GM18907 (cell line): ENCODE measurements around the gene SORBS2.

Experiments used
- ATAC-seq: cut with Tn5 transposase; IDR thresholded peaks from one replicate; pipeline ENCODE4 v1.9.1; 2021; ENCODE audit warnings: mild to moderate bottlenecking, moderate library complexity; ENCODE audit not compliant: unreplicated experiment

SORBS2 gene

DNA sequence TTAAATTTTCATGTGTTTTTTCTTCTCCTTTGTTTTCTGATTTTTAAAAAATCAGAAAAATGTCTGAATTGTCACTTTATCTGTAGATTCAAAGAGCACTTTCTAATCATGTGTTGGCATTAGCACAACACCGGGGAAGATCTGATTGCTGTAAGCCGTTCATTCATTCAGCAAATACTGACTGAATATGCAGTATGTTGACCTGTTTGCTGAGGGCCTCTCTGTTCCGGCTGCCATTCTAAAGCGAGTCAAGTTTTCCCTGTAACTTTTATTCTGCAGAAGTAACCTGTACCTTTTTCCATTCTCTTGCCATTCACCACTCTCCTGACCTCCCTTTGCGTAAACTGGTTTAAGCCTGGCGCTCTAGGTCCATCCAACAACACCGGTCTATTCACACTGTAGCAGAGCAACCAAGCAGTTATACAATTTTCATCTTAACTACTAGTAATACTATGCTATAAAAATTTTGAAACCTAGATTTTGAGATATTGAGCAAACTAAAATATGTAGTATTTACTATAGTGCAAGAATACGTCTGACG is 6.7 kb downstream of the SORBS2 start:
- ATAC-seq, result no peak

DNA sequence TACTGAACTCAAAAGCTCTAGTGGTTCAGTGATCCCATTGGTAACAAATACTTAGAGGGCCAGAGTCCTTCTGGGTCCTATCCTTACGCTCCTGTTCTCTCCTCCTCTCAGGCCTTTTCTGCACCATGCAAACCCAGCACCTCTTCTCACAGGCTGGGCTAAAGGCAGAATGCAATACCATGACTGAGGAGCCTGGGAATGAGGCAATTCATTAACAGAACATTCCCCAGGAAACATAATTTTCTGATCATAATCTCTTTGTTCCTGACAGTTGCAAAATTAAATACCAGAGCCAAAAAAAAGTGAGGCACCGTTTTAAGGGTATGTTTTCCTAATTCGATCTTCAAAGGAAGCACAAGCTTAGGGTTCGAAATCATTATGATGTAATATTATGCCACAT is 9.0 kb downstream of the SORBS2 start:
- ATAC-seq, result no peak

DNA sequence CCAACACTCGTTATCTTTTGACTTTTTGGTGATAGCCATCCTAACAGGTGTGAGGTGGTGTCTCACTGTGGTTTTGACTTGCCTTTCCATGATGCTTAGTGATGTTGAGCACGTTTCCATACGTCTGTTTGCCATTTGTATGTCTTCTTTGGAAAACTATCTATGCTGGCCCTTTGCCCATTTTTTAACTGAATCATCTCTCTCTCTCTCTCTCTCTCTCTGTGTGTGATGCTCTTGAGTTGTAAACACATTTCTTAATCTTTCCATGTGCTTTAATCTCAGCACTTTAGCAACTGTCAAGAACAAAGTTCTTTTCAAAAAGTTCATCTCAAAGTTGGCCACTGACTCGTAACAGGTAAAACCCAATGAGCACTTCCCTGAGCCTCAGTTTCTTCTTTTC is 10.5 kb downstream of the SORBS2 start:
- no peak for ATAC-seq

DNA sequence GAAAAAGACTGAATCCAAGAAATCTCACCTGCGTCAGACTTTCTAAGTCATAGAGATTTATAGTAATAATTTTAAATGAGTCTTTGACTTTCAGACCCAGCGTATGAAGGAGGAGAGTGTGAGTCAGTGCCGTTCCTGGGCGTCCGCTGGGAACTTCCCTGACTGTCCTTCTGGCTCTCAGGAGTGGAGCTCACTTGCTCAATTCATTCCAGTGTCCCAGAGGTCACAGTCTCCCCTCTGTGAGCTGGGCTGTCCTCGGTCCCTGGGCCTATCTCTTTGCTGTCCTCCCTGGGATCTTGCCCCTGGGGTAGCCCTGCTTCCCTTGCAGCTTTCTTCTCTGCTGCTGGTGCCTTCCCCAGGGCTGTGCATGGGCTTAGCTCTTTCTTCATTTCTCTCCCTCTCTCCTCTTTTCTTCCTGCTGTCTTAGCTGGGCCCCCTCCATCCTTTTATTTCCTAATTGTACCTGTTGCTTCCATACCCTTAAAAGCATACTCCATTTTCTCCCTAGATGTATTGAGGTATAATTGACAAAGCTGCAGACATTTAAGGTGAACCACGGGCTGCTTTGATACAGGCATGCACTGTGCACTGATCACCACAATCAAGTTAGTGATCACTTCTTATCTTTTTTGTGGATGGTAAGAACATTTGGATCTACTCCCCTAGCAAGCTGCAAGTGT is 11.6 kb downstream of the SORBS2 start:
- ATAC-seq, result no peak

DNA sequence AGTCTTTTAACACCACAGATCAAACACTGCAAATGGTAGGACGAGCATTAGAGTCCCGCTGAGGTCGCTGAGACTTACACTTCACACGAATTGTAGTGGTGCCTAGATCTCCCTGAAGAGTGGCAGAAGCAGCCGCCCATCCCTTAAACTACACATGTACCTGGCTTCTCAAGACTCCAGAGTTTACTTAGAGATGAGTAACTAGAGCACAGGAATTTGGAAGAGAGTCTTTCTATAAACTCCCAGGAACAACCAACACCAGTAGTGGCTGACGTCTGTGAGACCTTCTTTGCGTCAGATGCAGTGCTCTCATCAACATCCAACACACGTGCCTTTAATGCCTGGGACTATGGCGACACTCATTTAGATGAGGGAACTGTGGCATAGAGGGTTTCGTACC is 12.6 kb downstream of the SORBS2 start:
- ATAC-seq, result no peak

DNA sequence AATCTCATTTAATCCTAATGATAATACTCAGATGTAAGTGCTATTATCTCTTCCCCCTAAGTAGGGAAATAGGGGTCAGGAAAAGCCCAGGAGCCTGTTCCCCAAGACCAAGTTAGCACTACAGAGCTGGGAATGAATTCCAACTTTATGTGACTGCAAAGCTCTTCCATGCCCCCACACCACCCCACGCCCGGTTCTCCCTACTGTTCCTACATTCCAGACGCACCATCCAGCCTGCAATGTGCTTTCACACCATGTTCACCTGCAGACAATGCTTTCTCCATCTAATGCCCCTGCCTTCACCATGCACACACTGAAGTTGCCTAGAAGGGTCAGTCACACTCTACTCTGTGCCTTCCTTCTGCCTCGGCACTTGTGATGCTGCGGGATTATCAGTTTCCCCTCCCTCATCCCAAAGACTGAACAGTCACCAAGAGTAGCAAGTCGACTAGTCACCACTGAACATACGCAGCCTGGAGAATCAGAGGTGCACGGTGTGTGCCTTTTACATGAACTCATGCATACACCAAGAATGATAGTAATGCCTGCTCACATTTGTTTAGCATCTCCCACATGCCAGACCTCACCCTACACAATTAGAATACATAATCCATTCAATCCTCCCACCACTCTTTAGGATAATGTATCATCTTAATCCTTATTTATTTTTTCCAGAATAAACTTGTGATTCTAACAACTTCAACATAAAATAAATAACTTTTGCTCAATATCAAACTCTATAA is 14.2 kb downstream of the SORBS2 start:
- ATAC-seq, result no peak

DNA sequence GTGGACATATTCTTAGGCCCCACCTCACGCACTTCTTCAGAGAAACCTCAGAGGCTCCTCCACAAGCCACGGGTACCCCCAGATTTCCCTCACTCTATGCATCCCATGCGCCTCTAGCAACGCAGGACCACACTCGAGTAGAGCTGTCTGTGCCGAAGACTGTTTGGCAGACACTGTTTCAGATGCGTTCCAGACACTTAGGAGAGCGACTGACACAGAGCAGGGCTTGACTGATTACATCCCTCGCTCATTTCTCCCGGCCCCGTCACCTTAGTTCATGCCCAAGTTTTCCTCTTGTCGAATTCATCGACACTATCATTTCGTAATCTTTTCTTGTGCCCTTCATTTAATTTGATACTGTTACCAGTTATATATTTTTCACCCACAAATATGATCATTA is 15.0 kb downstream of the SORBS2 start:
- no peak for ATAC-seq

DNA sequence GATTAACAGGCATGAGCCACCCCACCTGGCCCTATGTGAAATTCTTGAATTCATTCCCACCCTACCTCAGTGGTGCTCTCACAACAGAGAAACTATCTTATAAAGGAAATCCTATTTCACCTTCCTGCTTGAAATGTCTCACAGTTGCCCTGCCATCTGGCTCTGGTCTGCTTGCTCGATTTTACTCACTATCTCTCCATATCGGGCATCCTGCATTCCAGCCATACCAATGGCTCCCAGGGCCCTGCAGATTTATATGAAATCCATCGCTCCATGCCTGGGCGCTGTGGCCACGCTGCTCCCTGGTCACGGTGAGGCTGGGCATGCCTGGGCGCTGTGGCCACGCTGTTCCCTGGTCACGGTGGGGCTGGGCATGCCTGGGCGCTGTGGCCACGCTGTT is 15.8 kb downstream of the SORBS2 start:
- no peak for ATAC-seq

DNA sequence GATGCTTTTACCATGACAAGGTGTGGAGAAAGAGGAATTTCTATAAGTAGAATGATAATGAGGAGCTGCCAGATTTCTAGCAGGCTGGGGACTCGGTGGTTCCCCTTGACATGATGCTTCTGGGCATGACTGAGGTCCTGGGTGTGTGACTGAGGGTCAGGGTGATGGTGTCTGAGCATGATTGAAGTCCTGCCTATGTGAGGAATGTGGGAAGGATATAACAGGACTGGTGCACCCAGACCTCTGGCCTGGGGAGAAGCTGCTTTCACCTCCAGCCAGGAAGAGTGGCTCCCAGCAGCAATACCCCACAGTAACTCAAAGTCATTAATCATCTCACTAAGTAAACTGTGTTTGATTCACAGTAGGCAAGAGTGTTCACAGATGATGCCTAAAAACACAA is 17.4 kb downstream of the SORBS2 start:
- no peak for ATAC-seq

DNA sequence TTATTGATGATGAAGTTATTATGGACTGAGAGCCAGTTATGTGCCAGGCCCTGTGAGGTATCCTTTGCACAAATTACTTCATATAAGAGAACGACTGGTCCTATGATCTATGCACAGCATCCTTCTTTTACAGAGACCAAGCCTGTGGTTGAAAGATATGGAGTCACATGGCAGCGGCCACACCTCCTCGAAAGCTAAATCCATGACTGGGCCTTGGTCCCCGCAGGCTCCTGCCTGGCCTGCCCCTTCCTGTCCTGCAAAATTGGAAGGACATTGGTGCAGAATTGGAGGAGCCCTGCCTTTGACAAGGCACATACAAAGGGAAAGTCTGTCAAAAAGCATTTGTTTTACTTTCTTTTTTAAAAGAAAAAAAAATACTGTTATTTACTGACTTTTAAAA is 18.3 kb downstream of the SORBS2 start:
- ATAC-seq, result no peak

DNA sequence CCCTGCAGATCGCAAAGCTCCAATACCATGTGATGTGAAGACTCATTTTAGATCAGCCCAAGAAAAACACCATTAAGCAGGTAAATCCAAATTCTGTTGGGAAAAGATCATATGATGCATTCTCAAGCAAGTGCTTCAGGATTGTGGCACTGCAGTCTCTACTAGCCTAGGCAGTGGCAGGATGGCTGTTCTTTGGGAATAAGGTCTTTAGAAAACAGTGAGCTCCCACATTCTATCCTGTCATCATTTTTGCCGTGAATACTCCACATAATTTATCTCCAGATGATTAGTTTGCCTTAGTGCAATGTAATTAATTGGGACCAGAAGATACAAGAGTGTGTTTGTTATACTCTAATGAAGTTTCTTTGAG is 18.9 kb downstream of the SORBS2 start:
- no peak for ATAC-seq

DNA sequence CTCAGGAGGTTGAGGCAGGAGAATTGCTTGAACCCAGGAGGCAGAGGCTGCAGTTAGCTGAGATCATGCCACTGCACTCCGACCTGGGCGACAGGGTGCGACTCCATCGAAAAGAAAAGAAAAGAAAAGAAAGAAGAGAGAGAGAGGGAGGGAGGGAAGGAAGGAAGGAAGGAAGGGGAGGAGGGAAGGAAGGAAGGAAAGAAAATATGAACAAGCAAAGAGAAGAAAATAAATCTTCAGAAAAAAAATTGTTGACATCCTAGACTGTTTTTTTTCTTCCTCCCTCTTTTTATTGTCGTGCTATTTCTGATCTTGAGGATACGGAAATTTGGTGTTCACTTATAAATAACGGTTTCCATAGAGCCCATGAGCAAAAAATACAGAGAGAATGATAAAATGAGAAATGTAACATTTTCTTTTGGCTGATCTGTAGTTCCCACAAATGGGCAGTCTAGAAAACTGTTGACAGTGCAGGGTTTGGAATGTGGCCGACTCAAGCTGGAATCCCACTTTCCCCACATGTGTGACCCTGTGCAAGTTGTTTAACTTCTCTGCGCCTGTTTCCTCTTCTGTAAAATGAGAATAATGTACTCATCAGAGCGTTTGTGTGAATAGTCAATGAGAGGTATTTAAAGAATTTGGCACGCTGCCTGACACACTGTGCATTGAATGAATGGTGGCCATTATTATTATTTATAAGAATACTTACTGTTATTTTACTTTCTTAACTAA is 19.4 kb downstream of the SORBS2 start:
- no peak for ATAC-seq

DNA sequence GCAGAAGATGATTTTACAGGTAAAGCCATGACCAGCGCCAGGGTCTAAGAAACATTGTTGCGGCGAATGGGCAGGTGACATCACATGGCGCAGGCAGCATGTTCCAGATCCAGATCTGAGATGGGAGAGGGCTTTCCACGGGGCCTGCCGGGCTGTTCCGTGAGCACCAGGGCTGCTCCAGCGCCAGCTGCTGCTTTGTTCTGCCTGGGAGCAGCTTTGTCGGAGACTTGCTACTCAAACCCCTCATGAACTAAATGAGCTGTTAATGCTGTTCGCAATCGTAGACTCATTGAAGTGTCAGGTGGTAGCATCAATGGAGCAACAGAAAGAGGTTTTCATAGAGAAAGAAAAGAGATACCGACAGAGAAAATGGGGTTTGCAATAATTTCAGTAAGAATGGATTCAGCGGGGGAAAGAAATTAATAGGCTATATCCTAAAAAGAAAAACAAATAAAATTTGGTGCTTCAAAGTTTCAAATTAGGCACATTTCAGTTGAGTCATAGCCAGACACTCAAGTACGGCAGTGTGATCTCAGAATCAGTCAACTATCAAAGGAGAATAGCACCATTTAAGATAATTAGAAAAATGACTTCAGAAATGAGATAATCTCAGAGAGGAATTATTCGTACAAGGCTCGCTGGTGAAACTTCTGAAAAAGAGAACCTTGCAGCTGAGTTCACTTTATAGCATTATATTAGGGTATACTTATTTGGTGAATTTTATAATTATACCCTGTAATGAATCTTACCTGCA is 23.9 kb downstream of the SORBS2 start:
- no peak for ATAC-seq

DNA sequence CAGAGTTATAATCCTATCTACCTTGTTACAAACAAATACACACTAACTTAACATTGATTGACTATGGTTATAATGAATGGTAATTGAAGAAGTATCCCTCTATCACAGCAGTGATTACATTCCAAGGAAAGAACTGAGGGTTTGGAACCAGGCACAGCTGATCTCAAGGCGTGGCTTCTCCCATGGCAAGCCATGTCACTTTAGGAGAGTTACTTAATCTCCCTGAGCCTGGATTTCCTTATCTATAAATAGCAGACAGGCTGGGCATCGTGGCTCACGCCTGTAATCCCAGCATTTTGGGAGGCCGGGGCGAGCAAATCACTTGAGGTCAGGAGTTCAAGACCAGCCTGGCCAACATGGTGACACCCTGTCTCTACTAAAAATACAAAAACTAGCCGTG is 25.6 kb downstream of the SORBS2 start:
- no peak for ATAC-seq

DNA sequence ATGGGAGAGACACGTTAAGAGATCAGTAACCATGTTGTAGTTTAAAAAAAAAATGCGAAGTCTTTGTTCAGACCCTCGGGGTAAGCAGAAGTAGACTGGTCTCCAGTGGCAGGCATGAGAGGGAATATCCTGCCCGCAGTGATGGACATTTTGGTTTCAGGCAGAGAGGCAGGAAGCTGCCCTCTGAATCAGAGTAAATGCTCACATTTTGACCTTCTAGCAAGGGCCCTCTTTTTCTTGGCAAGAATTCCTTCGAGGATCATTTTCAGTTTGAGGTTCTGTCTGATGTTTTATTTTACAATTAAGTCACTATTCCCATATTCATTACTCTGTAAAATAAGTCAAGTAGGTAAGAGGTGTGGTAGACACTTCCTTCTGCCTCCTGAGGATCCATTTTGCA is 28.4 kb downstream of the SORBS2 start:
- ATAC-seq, result no peak

DNA sequence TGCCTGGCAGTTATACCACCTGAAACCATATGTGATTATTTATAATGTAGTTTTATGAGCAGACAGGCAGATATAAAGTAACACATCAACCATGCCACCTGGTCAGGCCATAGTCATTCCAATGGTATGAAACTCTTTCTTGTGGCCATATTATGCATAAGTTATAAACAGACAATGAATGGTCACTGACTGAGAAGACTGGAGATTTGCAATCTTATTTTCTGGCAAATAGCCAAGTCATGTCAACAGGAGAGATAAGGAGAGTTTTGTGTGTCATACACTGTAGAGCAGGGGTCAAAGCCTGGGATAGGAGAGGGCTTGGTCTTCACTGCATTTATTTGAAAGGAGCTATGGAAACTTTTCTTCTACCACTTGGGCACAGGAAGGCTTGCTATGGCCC is 29.5 kb downstream of the SORBS2 start:
- ATAC-seq, result no peak

DNA sequence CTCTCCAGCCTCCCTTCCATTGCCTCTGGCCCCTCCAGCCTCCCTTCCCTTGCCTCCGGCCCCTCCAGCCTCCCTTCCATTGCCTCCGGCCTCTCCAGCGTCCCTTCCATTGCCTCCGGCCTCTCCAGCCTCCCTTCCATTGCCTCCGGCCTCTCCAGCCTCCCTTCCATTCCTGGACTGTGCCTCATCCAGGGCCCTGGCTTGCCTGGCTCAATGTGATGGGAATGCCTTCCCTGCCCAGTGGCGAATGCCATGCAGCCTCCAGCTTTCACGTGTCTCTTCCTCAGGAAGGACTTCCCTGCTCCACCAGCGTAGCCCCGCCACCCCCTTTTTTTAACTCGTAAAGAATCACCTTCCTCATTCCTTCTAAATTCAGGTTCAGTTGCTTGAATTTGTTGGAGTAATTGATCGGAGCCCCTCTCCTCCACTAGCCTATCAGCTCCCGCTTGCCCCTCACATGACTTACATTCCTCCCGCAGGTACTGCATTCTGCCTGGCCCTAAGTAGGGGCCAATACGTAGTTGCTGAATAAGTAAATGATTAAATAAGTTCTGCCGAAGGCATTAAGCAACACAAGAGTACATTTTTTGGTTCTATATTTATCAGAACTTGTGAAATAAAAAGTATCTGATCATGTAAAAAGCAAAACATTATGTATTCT is 30.3 kb downstream of the SORBS2 start:
- ATAC-seq, result no peak

DNA sequence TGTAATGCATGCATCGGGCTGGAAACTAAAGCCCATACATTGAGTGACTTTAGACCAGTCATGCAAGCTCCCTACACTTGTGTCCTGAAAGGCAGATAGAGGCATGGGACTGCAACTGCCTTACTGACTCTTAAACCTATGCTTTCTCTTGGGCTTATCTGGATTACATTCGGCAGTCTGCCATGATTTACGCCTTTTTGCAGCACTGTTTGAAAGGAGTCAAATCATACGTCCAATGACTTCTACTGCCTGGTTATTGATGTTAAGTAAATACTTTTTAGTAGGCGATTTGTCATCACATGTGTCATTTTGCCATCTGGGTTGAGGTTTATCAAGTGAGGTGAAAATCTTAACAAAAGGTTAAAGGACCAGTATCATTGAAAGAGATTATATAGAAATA is 31.5 kb downstream of the SORBS2 start:
- ATAC-seq, result no peak

DNA sequence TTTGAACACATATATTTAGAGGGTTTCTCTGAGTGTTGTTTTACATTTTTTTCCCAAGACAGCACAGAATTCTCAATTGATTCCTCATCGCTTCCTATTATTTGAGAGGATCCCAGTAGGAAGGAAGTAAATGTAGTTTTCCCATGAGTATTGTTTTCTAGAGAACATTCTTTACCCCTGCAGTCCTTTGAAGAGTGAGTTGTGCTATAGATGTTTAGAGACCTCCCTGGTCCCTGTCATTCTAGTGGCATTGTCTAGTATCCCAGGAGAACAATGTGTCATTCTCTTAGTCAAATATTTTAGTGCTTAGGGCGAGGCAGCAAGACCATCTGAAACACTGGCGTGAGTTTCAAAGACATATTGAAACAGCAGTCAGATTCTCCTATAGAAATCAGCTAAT is 32.5 kb downstream of the SORBS2 start:
- no peak for ATAC-seq

DNA sequence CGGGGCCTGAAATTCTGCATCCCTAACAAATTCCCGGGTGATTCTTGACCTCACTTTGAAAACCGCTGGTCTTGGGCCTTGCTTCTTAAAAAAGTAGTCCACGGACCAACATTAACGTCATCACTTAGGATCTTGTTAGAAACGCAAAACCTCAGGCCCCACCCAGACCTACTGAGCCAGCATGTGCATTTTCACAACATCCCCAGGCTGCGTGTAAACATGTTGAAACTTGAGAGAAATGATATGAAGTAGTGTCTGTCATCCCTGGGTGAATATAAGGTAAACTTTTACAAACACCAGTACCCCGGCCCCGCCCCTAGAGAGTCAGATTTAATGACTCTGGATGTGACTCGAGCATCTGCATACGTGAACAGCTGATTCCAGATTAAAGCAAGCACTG is 33.7 kb downstream of the SORBS2 start:
- ATAC-seq, result no peak
